Gastroesophageal sphincter (tissue), 4 donors: ENCODE results near the gene FMNL3. TPM values are rescaled to one million over a fixed set of nuclear protein-coding genes. Genes with fewer than 3 reads are reported as not detected.

Experiments used
- ATAC-seq: fragments of 150-250 bp; one replicate; pipeline ENCODE4 v1.9.1; 2016; ENCODE audit warnings: mild to moderate bottlenecking, moderate library complexity
- H3K27ac ChIP-seq, 4 donors: fragments of 200-600 bp; sonication (generic) in 3 of 4; 1 replicate in 3 of 4; 2 replicates in 1 of 4; pipeline ENCODE4 v1.5.1; 2016 to 2019
- H3K27me3 ChIP-seq: fragments of 200-600 bp; sonication (generic); one replicate; pipeline ENCODE4 v1.5.1; 2019
- H3K36me3 ChIP-seq, 2 donors: fragments of 200-600 bp; sonication (generic); one replicate each; pipeline ENCODE4 v1.5.1; 2019; ENCODE audit warnings: control low read depth in 1 of 2
- H3K4me1 ChIP-seq, 3 donors: fragments of 200-600 bp; sonication (generic); 1 replicate in 2 of 3; 2 replicates in 1 of 3; pipeline ENCODE4 v1.5.1; 2016 to 2019; ENCODE audit warnings: control low read depth in 2 of 3
- H3K4me3 ChIP-seq, 2 donors: fragments of 200-600 bp; sonication (generic); one replicate each; pipeline ENCODE4 v1.5.1; 2019; ENCODE audit warnings: mild to moderate bottlenecking in 1 of 2, moderate library complexity in 1 of 2
- H3K9me3 ChIP-seq, 3 donors: fragments of 200-600 bp; sonication (generic); one replicate each; pipeline ENCODE4 v1.5.1; 2017 to 2019; ENCODE audit warnings: control low read depth in 2 of 3
- EP300 ChIP-seq: sonication (generic); formaldehyde crosslinking; IDR thresholded peaks from one replicate; pipeline ENCODE4 v1.6.1; 2017; ENCODE audit warnings: antibody characterized with exemption, mild to moderate bottlenecking
- POLR2A ChIP-seq, 2 donors: fragments of 450-650 bp; IDR thresholded peaks; one replicate each; pipeline ENCODE4 v1.6.1; 2017; ENCODE audit warnings: antibody characterized with exemption in 2 of 2, mild to moderate bottlenecking in 2 of 2, moderate library complexity in 1 of 2
- POLR2AphosphoS5 ChIP-seq: sonication (generic); formaldehyde crosslinking; IDR thresholded peaks from one replicate; pipeline ENCODE4 v1.6.1; 2017; ENCODE audit warnings: antibody characterized with exemption
- WGBS, 2 donors: methylation state at CpG; one replicate each; pipeline ENCODE4 v1.1.5; 2018; ENCODE audit warnings: low coverage in 1 of 2; 5-methylcytosine and 5-hydroxymethylcytosine counted together
- total RNA-seq, 4 donors: library from RNA; depleted of rRNA; stranded (reverse); fragments of >200 nt; gene quantifications; one replicate each; pipeline ENCODE4 v1.1.0, GENCODE V29; 2016
- TF ChIP-seq, protein P1 (sequence below), 4 experiments: fragments of 200-600 bp in 2 of 4; fragments of 450-650 bp in 2 of 4; sonication (generic) in 1 of 4; IDR thresholded peaks; one replicate each; pipeline ENCODE4 v1.5.1; 2017 to 2019; ENCODE audit warnings: antibody characterized with exemption in 4 of 4, mild to moderate bottlenecking in 2 of 4, moderate library complexity in 2 of 4

Gene FMNL3
- total RNA-seq, 4 donors from 2014 or later = 10.4 to 15.4 (median 12.6) TPM

DNA sequence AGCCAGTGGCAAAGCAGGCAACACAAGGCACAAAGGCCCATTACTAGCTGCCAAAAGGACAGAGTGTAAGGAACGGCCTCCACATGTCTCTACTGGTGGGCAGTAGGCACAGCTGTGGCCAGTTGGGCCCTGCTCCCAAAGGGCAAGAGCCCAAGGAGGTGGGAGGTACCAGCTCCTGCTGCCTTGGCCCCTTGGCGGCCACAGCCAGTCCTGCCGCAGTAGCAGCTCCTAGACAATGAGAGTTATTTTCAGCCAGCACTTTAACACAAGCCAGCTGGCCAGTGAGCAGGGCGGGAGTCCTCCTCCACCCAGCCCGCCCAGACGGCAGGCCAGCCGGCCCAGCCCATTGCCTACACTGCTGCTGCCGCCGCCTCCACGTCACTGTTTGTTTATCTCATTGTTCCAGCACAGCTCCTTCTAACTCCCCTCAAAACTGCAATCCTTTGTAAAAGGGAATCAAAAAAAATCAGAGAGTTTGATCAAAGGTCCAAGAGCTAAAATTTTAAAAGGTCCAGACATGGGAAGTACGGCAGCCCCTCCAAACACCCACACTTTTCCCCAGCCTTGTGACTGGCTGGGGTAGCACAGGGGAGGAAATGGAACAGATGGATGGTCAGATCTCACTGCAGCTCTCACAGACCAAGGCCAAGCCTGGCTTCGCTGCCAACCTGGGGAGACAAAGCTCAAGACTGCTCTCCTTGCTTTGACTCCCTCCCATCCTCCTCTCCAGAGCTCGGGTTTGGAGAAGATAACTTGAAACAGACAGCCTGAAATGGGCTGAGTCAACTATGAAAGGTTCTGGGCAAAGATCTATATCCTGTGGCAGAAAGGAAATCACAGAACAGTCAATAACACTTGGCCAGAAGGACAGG is 33.5 kb downstream of the FMNL3 start:
- Histone ChIP-seq H3K4me3 (no peak overlapping the region), H3K4me1 (peaks cover 6 to 62% (median 36%) of the 10 kb centered on the region in 3 donors), H3K27ac (peak overlapping the region; percentile 80 to 94 (median 91)), H3K27me3 (no peaks in the 10 kb centered on the region), H3K36me3 (no peaks in the 10 kb centered on the region), H3K9me3 (no peaks in the 10 kb centered on the region)
- peak; percentile 99 for ATAC-seq
- TF ChIP-seq, protein P1, sequence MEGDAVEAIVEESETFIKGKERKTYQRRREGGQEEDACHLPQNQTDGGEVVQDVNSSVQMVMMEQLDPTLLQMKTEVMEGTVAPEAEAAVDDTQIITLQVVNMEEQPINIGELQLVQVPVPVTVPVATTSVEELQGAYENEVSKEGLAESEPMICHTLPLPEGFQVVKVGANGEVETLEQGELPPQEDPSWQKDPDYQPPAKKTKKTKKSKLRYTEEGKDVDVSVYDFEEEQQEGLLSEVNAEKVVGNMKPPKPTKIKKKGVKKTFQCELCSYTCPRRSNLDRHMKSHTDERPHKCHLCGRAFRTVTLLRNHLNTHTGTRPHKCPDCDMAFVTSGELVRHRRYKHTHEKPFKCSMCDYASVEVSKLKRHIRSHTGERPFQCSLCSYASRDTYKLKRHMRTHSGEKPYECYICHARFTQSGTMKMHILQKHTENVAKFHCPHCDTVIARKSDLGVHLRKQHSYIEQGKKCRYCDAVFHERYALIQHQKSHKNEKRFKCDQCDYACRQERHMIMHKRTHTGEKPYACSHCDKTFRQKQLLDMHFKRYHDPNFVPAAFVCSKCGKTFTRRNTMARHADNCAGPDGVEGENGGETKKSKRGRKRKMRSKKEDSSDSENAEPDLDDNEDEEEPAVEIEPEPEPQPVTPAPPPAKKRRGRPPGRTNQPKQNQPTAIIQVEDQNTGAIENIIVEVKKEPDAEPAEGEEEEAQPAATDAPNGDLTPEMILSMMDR (IDR thresholded peaks at IDR 0.05) = peak in 3 of 4 experiments; percentile 46 to 87 (median 84)
- no peak for TF ChIP-seq EP300
- TF ChIP-seq POLR2A (IDR thresholded peaks at IDR 0.05) = peak in 1 of 2 donors; percentile 16
- TF ChIP-seq POLR2AphosphoS5 = peak; percentile 88
- 3 to 6% methylated on average over 3 to 10 of the region's 13 CpGs for WGBS, 2 donors

DNA sequence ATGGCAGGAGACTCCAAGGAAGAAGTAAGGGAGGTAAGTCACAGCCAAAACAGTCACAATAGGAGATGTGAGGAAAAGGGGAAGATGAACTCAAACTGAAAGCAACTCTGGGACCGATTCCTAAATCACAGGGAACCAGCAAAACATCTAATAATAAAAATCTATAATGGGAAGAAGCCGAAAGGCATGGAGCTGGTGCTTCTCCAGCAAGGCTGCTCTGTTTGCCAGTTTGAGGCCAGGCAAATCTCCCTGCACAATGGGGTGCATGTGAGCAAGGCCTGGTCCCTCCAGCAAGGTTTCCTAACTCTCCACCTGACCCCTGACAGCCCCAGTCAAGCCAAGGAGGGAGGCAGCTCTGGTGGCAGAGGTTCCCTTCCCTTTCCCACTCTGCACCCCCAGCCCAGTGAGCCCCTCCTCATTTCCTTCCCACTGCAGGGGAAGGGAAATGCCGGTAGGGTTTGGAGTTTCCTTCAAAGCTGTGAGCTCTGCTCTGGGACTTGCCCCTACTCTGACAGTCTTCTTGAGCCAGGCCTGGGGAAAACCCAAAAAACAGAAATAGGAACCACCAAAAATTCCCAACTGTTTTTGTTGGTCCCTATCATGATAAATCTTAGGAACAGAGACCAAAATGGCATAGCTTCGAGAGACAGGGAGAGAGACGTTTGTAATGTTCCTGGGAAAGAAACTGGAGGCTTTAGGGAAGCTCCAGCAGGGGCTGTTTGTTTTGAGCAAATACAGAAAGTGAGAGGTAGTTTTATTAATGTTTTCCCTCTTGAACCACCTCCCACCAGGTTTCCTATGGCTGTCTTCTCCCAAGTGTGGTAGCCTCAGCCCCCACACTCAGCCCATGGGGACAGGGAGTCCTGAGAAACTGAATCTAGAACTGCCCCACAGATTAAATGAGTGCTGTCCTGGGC is 34.6 kb downstream of the FMNL3 start:
- no peak for ATAC-seq
- H3K9me3 ChIP-seq = no peaks in the 10 kb centered on the region
- peak overlapping the region; percentile 41 to 94 (median 91) for H3K27ac ChIP-seq
- TF ChIP-seq, protein P1 (IDR thresholded peaks at IDR 0.05) = no peak
- TF ChIP-seq EP300 (no peak), POLR2AphosphoS5 (no peak), POLR2A (IDR thresholded peaks at IDR 0.05) (no peak)
- H3K27me3 ChIP-seq = no peaks in the 10 kb centered on the region
- H3K36me3 ChIP-seq = no peaks in the 10 kb centered on the region
- no peak overlapping the region for H3K4me3 ChIP-seq
- peaks cover 6 to 62% (median 36%) of the 10 kb centered on the region in 3 donors for H3K4me1 ChIP-seq
- WGBS, 2 donors = 9 to 23% methylated on average over 4 to 5 of the region's 5 CpGs

DNA sequence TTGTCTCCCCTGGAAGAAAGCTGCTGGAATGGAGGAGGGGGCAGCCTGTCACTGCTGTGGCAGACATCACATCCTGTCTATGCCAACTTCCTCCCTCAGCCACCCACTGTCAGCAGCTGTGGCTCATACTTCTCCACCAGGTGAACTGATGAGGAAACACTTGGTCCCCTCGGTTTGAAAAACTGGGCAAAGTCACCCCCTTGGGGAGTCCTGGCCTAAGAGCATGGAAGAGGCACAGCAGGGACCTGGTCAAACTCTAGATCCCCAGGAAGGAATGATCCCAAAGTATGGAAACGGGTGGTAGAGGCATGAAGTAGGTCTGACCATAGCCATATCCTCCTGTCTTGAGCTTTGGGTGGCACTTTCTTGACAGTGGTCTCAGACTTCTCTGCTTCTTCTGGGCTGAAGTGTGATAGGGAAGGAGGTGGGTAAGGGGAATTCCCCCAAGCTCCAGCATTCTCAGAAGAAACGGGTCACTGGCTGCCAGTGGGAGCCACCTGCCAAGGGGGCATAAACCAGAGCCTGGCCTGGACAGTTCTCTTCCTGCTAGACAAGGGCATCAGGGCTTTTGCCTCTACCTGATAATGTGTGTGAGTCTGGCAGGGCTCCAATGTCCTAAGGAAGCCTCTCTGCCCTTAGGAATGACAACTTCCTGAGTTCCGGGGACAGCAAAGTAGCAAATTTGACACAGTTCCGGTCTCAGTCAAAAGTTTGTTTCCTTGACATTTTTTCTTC is 36.0 kb downstream of the FMNL3 start:
- H3K36me3 ChIP-seq = no peaks in the 10 kb centered on the region
- no peak for ATAC-seq
- H3K4me3 ChIP-seq = no peak overlapping the region
- no peaks in the 10 kb centered on the region for H3K27me3 ChIP-seq
- TF ChIP-seq POLR2A (IDR thresholded peaks at IDR 0.05) = no peak
- TF ChIP-seq EP300 = no peak
- TF ChIP-seq, protein P1 (IDR thresholded peaks at IDR 0.05) = no peak
- no peak for TF ChIP-seq POLR2AphosphoS5
- H3K27ac ChIP-seq = peak overlapping the region; percentile 41 to 94 (median 91)
- 52% methylated on average over 3 of the region's 5 CpGs; no CpG with 5 or more reads in 1 of the 2 donors for WGBS, 2 donors
- no peaks in the 10 kb centered on the region for H3K9me3 ChIP-seq
- peaks cover 6 to 64% (median 36%) of the 10 kb centered on the region in 3 donors for H3K4me1 ChIP-seq

DNA sequence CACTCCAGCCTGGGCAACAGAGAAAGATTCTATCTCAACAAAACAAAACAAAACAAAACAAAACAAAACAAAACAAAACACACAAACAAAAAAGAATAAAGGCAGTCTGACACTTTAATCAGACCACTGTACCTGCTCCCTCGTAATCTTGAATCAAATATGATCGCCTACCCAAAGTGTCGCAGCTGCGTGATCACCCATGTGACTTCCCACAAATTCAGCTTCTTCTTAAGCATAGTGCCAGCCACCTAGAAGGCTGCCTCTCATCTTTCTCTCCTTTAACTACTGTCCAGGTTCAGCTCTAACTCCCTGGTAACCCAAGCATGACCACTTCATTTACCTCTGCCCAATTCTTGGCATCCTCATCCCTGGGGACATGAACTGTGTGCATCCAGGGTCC is 37.4 kb downstream of the FMNL3 start:
- no peaks in the 10 kb centered on the region for H3K27me3 ChIP-seq
- no peaks in the 10 kb centered on the region for H3K9me3 ChIP-seq
- WGBS, 2 donors = 94 to 95% methylated on average over 4 of the region's 4 CpGs
- H3K4me3 ChIP-seq = no peak overlapping the region
- ATAC-seq = no peak
- no peaks in the 10 kb centered on the region for H3K36me3 ChIP-seq
- TF ChIP-seq POLR2AphosphoS5 = no peak
- TF ChIP-seq, protein P1 (IDR thresholded peaks at IDR 0.05) = no peak
- no peak for TF ChIP-seq POLR2A (IDR thresholded peaks at IDR 0.05)
- H3K27ac ChIP-seq = peak overlapping the region in 1 of 4 donors; percentile 91
- H3K4me1 ChIP-seq = peaks cover 6 to 64% (median 36%) of the 10 kb centered on the region in 3 donors
